ENCODE measurements around the gene CRTAC1.

GRCh38 chr10:97940534-97940933 is 89.9 kb downstream of the CRTAC1 start:
- TF ChIP-seq POLR2AphosphoS5 (IDR thresholded peaks at IDR 0.05) (no peak), CTCF (IDR thresholded peaks at IDR 0.05) (no peak), EP300 (IDR thresholded peaks at IDR 0.05) (no peak)
